Activated CD4-positive, alpha-beta memory T cell treated with anti-CD3 and anti-CD28 coated beads for 36 hours (primary cell): ENCODE data around the gene GOLPH3. TPM values are rescaled to one million over a fixed set of nuclear protein-coding genes. Genes with fewer than 3 reads are reported as not detected.
"Not testable (repeated sequence)": the region's sequence is repeated elsewhere in the genome, so short reads cannot be mapped to it uniquely, and the experiment has no call there.

Experiments used
- CTCF ChIA-PET: fragments of 350-600 bp; sonication (Branson Sonifier 250); formaldehyde crosslinking; loops from one replicate; lab custom pipeline; 2021; ENCODE audit warnings: antibody characterized with exemption, inconsistent platforms; lab: Charles Lee
- POLR2A ChIA-PET: fragments of 350-600 bp; sonication (Branson Sonifier 250); formaldehyde crosslinking; loops from one replicate; lab custom pipeline; 2021; ENCODE audit warnings: antibody characterized with exemption; lab: Charles Lee
- DNase-seq: peaks from one replicate; pipeline ENCODE4 v3.0.0-alpha.2; 2020
- H3K27ac Mint-ChIP-seq: one replicate; pipeline ENCODE4 v1.8.0; 2021; ENCODE audit warnings: mixed read lengths
- H3K27me3 Mint-ChIP-seq: one replicate; pipeline ENCODE4 v1.8.0; 2021; ENCODE audit warnings: mixed read lengths
- H3K36me3 Mint-ChIP-seq: one replicate; pipeline ENCODE4 v1.8.0; 2021; ENCODE audit warnings: mixed read lengths
- H3K4me1 Mint-ChIP-seq: one replicate; pipeline ENCODE4 v1.8.0; 2021; ENCODE audit warnings: low read depth, mixed read lengths
- H3K4me3 Mint-ChIP-seq: one replicate; pipeline ENCODE4 v1.8.0; 2021; ENCODE audit warnings: mild to moderate bottlenecking, mixed read lengths
- H3K9me3 Mint-ChIP-seq: one replicate; pipeline ENCODE4 v1.8.0; 2021; ENCODE audit warnings: mixed read lengths
- intact Hi-C: fragments of 100-400 bp; cut with micrococcal nuclease; formaldehyde crosslinking; loops from one replicate; pipeline ENCODE4 v1.15.1; 2023
- total RNA-seq, 2 experiments: library from RNA; stranded (reverse); gene quantifications; one replicate each; pipeline ENCODE4 v1.2.3, GENCODE V29; 2021

GOLPH3 gene
- total RNA-seq, 2 experiments from 2014 or later = 65.6 to 67.1 TPM

GRCh38 chr5:32131604-32132003 lies 42.5 kb downstream of the GOLPH3 start:
- no peaks in the 10 kb centered on the region for H3K9me3 Mint-ChIP-seq
- H3K4me1 Mint-ChIP-seq = peaks cover 49% of the 10 kb centered on the region
- POLR2A ChIA-PET = interaction anchor here (0.6 to 1.6 kb wide), 2 partner anchors 43 to 523 kb away, joined by 3 read pairs; partner anchors contain the start of gene GOLPH3
- intact Hi-C loops = loop anchor here (10.0 kb wide), 1 partner anchor 83 kb away; no protein-coding TSS in a partner anchor
- H3K36me3 Mint-ChIP-seq = peaks cover 45% of the 10 kb centered on the region
- no peak for DNase-seq
- H3K27ac Mint-ChIP-seq = no peak overlapping the region
- CTCF ChIA-PET = interaction anchor here (0.8 kb wide), 1 partner anchor 101 kb away, joined by 3 read pairs; no protein-coding TSS in a partner anchor
- no peaks in the 10 kb centered on the region for H3K27me3 Mint-ChIP-seq
- no peak overlapping the region for H3K4me3 Mint-ChIP-seq

GRCh38 chr5:32130865-32131264 lies 43.3 kb downstream of the GOLPH3 start:
- Mint-ChIP-seq H3K36me3 (peaks cover 53% of the 10 kb centered on the region), H3K4me3 (no peak overlapping the region), H3K4me1 (peaks cover 53% of the 10 kb centered on the region), H3K27ac (no peak overlapping the region), H3K9me3 (no peaks in the 10 kb centered on the region), H3K27me3 (no peaks in the 10 kb centered on the region)
- POLR2A ChIA-PET = interaction anchor here (1.6 kb wide), 1 partner anchor 43 kb away, joined by 3 read pairs; the partner anchor contains the start of gene GOLPH3
- CTCF ChIA-PET = interaction anchor here (0.8 kb wide), 1 partner anchor 102 kb away, joined by 3 read pairs; no protein-coding TSS in a partner anchor
- DNase-seq = no peak
- intact Hi-C loops = loop anchor here (10.0 kb wide), 1 partner anchor 84 kb away; no protein-coding TSS in a partner anchor

- Mint-ChIP-seq H3K4me3 (no peak overlapping the region), H3K4me1 (peaks cover 54% of the 10 kb centered on the region), H3K36me3 (peaks cover 49% of the 10 kb centered on the region), H3K9me3 (no peaks in the 10 kb centered on the region), H3K27ac (no peak overlapping the region), H3K27me3 (no peaks in the 10 kb centered on the region)
- no peak for DNase-seq
- POLR2A ChIA-PET = no interaction called here
- intact Hi-C loops = no loop called here
- CTCF ChIA-PET = no interaction called here
Observed at GRCh38 chr5:32129074-32129598, 45.0 kb downstream of the GOLPH3 start.

- Mint-ChIP-seq H3K9me3 (no peaks in the 10 kb centered on the region), H3K36me3 (peaks cover 44% of the 10 kb centered on the region), H3K4me1 (peaks cover 50% of the 10 kb centered on the region), H3K27me3 (no peaks in the 10 kb centered on the region), H3K27ac (no peak overlapping the region), H3K4me3 (no peak overlapping the region)
- POLR2A ChIA-PET = no interaction called here
- no peak for DNase-seq
- CTCF ChIA-PET = no interaction called here
- intact Hi-C loops = no loop called here
Observed at GRCh38 chr5:32127711-32128110, 46.4 kb downstream of the GOLPH3 start.

- no peak overlapping the region for H3K27ac Mint-ChIP-seq
- H3K27me3 Mint-ChIP-seq = no peaks in the 10 kb centered on the region
- ChIA-PET CTCF (interaction anchor here (0.7 kb wide), 1 partner anchor 14 kb away, joined by 3 read pairs; no protein-coding TSS in a partner anchor), POLR2A (no interaction called here)
- H3K4me1 Mint-ChIP-seq = peaks cover 51% of the 10 kb centered on the region
- intact Hi-C loops = no loop called here
- H3K4me3 Mint-ChIP-seq = no peak overlapping the region
- peaks cover 43% of the 10 kb centered on the region for H3K36me3 Mint-ChIP-seq
- H3K9me3 Mint-ChIP-seq = no peaks in the 10 kb centered on the region
- DNase-seq = no peak
Observed at GRCh38 chr5:32126691-32127090, 47.4 kb downstream of the GOLPH3 start.

- peaks cover 43% of the 10 kb centered on the region for H3K36me3 Mint-ChIP-seq
- H3K27me3 Mint-ChIP-seq = no peaks in the 10 kb centered on the region
- peaks cover 40% of the 10 kb centered on the region for H3K4me1 Mint-ChIP-seq
- H3K9me3 Mint-ChIP-seq = no peaks in the 10 kb centered on the region
- no peak overlapping the region for H3K4me3 Mint-ChIP-seq
- intact Hi-C loops = no loop called here
- POLR2A ChIA-PET = no interaction called here
- DNase-seq = no peak
- CTCF ChIA-PET = interaction anchor here (1.0 kb wide), 1 partner anchor 41 kb away, joined by 3 read pairs; no protein-coding TSS in a partner anchor
- H3K27ac Mint-ChIP-seq = no peak overlapping the region
Observed at GRCh38 chr5:32123889-32124676, 50.0 kb downstream of the GOLPH3 start.

- peaks cover 35% of the 10 kb centered on the region for H3K4me1 Mint-ChIP-seq
- H3K36me3 Mint-ChIP-seq = peaks cover 39% of the 10 kb centered on the region
- H3K27ac Mint-ChIP-seq = no peak overlapping the region
Observed at GRCh38 chr5:32123058-32123805, 50.9 kb downstream of the GOLPH3 start.

GRCh38 chr5:32118922-32119321 lies 55.2 kb downstream of the GOLPH3 start:
- peaks cover 47% of the 10 kb centered on the region for H3K4me1 Mint-ChIP-seq
- H3K27me3 Mint-ChIP-seq, CTCF ChIA-PET, DNase-seq, H3K9me3 Mint-ChIP-seq, H3K4me3 Mint-ChIP-seq, POLR2A ChIA-PET, H3K27ac Mint-ChIP-seq: not testable (repeated sequence)
- peaks cover 25% of the 10 kb centered on the region for H3K36me3 Mint-ChIP-seq
- intact Hi-C loops = loop anchor here (5.0 kb wide), 1 partner anchor 53 kb away; the partner anchor contains the start of gene GOLPH3

More at GRCh38 chr5:32123058-32123805, 50.9 kb downstream of the GOLPH3 start:
- Mint-ChIP-seq H3K9me3 (no peaks in the 10 kb centered on the region), H3K27me3 (no peaks in the 10 kb centered on the region), H3K4me3 (no peak overlapping the region)
- ChIA-PET CTCF (interaction anchor here (1.0 kb wide), 1 partner anchor 41 kb away, joined by 3 read pairs; no protein-coding TSS in a partner anchor), POLR2A (no interaction called here)
- intact Hi-C loops = no loop called here
- no peak for DNase-seq

GRCh38 chr5:32116574-32117313 lies 57.4 kb downstream of the GOLPH3 start:
- Mint-ChIP-seq H3K4me1 (peaks cover 42% of the 10 kb centered on the region), H3K27ac (peak overlapping the region; percentile 76), H3K36me3 (peaks cover 30% of the 10 kb centered on the region), H3K9me3 (no peaks in the 10 kb centered on the region), H3K4me3 (peak overlapping the region; percentile 5), H3K27me3 (no peaks in the 10 kb centered on the region)
- intact Hi-C loops = loop anchor here (2.0 to 5.0 kb wide), 2 partner anchors 22 to 56 kb away; partner anchors contain the start of gene GOLPH3
- ChIA-PET POLR2A (interaction anchor here (1.0 kb wide), 1 partner anchor 585 kb away, joined by 3 read pairs; the partner anchor contains the start of genes C5orf22 and DROSHA), CTCF (interaction anchor here (0.8 to 1.7 kb wide), 4 partner anchors 17 to 213 kb away, joined by 3 to 4 read pairs (median 3); no protein-coding TSS in a partner anchor)
- no peak for DNase-seq

GRCh38 chr5:32115985-32116384 lies 58.1 kb downstream of the GOLPH3 start:
- Mint-ChIP-seq H3K4me3 (no peak overlapping the region), H3K4me1 (peaks cover 41% of the 10 kb centered on the region), H3K9me3 (no peaks in the 10 kb centered on the region), H3K27ac (peak overlapping the region; percentile 29), H3K27me3 (no peaks in the 10 kb centered on the region), H3K36me3 (peaks cover 29% of the 10 kb centered on the region)
- intact Hi-C loops = loop anchor here (2.0 to 5.0 kb wide), 2 partner anchors 23 to 56 kb away; partner anchors contain the start of gene GOLPH3
- CTCF ChIA-PET = interaction anchor here (1.1 to 2.5 kb wide), 2 partner anchors 18 to 23 kb away, joined by 3 to 10 read pairs; no protein-coding TSS in a partner anchor
- POLR2A ChIA-PET = no interaction called here
- no peak for DNase-seq
